GM10266 (cell line): ENCODE measurements around the gene RPAP3.
A peak's percentile ranks its signal among the peaks of the same experiment; 100 is the strongest.

Experiments used
- DNase-seq: peaks from one replicate; pipeline ENCODE4 v3.0.0; 2012; ENCODE audit errors: extremely low spot score
- TF ChIP-seq, protein P1 (sequence below): IDR thresholded peaks from 2 replicates; pipeline ENCODE4 v1.5.1; 2012; ENCODE audit warnings: mild to moderate bottlenecking, low read depth; ENCODE audit not compliant: control insufficient read depth, insufficient read depth; ENCODE audit errors: missing control alignments

Gene RPAP3

DNA sequence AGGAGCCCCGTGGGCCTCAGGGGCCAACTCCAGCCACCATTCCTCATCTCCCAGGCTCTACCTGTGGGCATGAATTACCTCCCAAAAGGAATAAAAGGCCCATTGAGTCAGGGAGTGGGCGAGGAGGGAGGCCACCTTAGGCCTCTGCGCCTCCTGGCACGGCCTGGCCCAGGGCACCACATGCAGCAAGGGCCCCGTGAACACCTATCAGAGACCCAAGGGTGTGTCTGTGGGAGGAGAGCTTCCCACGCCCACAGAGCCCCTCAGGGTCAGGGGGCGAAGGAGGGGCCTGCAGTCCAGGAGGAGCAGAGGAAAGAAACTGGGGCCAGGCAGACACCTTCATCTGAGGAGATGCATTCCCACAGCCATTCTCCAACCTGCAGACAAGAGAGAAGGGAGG, 40.7 kb upstream of the RPAP3 start:
- DNase-seq: no peak
- TF ChIP-seq, protein P1, sequence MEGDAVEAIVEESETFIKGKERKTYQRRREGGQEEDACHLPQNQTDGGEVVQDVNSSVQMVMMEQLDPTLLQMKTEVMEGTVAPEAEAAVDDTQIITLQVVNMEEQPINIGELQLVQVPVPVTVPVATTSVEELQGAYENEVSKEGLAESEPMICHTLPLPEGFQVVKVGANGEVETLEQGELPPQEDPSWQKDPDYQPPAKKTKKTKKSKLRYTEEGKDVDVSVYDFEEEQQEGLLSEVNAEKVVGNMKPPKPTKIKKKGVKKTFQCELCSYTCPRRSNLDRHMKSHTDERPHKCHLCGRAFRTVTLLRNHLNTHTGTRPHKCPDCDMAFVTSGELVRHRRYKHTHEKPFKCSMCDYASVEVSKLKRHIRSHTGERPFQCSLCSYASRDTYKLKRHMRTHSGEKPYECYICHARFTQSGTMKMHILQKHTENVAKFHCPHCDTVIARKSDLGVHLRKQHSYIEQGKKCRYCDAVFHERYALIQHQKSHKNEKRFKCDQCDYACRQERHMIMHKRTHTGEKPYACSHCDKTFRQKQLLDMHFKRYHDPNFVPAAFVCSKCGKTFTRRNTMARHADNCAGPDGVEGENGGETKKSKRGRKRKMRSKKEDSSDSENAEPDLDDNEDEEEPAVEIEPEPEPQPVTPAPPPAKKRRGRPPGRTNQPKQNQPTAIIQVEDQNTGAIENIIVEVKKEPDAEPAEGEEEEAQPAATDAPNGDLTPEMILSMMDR: no peak

DNA sequence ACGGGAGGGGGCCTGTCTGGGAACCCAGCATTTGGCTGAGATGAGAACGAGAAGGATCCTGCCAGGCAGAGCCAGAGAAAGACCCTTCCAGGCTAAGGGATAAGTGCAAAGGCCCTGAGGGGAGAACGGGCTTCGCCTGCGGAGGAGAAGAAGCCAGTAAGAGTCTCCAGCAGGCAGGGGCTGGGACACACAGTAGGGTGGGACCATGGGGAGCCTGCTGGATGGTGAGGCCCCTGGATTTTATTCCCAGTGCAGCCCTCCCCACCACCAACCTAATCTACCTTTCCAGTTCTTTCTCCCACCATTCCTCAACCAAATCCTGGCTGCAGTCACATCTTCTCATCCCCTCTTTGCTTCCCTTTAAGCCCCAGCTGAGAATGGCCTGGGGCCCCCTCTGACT, 40.2 kb upstream of the RPAP3 start:
- TF ChIP-seq, protein P1: no peak
- DNase-seq: no peak

DNA sequence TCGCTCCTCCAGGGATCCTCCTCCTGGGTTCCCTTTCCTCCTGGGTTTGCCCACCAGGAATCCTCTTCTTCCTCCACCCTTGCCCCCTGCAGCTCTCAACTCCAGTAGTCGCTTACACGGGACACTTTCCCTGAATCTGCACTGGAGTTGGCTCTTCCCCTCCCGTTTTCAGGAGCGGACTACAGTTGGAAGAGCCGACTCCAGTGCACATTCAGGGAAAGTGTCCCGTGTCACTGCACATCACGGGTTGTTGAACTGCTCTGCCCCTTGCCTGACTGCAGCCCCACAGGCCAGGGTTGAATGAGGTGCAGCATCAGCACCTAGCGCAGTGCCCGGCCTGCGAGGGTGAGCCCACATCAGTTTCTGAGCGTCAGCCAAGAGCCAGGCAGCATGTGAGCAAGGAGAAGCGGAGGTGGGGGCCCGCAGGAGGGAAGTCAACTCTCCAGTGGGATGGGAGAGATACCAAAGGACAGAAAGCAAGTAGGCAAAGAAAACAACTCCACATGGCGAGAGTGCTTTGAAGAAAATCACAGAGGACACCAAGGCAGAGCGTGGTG, 39.7 kb upstream of the RPAP3 start:
- TF ChIP-seq, protein P1: no peak
- no peak for DNase-seq

DNA sequence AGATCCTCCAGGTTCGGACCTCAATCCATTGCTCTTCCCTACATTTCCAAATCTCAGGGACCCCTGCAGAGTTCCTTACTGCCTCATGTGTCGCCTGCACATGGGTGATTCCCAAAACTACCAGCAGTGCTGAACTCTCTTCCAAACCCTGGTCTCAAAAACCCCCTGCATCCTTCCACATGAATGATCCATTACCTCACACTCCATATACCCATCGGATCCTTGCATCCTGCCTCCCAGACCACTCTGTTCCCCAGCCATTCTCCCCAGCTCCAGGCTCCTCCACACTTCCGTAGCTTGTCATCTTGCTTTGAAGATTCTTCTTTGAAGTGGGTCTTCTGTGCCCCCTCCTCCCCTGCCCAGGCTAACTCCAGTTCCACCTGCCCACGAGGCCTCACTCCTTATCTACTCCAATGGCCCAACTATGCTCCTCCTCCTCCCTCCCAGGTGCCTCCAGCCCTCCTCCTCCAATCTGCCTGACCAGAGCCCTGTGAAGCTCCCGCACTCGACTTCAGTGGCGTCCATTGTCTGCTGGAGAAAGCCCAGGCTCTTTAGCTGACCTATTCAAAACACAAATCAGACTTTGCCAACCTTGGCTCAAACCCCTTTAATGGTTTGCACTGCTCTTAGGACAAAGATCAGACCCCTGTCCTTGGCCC, 39.1 kb upstream of the RPAP3 start:
- TF ChIP-seq, protein P1: no peak
- no peak for DNase-seq

DNA sequence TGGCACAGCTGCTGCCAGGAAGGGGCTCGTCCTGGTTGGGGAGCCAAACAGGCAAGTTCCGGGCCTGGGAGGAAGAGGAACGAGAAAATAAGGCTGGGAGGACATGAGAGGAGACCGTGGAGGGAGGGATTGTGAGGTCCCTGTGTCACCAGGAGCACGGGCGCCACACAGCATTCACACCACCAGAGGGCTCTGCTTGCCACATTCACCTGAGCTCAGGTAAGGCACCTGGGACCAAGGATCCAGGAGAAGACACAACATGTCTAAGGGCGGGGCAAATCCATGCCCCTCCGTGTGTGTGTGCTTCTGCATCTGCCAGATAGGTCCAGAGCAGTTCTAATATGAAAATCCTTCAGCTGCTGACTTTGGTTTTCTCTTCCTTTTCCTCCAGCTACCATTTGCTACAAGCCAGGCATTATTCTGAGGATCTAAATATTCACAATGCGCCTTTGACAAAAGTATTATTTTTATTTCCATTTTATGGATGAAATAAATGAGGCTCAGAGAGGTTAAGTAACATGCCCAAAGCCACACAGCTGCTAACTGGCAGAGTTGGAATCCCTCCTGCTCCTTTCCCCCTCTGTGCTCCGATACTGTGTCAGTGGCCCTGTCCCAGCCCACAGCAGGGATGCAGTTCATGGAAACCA, 38.3 kb upstream of the RPAP3 start:
- no peak for DNase-seq
- TF ChIP-seq, protein P1: peak; percentile 85

DNA sequence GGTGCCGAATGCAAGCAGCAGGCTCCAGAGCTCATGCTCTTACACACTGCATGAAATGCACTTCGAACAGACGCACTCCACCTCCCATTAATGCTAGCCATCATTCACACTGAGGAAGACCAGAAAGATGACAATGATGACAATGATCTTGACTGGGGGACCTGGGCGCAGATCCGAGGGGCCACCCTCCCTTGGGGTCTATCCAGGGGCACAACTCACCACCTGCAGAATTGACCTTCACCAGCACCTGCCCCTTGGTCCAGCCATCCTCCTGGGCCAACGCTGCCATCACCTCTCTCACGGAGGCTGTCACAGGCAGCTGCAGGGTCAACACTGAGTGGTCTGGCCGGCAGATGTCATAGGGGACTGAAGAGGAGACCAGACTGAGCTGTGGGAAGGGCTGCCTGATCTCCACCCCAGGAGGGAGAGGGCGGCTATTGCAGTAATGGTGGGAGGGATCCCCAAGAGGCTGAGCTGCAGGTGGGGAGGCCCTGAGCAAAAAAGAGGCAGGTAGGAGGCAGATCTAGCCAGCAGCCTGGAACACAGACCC, 37.6 kb upstream of the RPAP3 start:
- TF ChIP-seq, protein P1: no peak
- DNase-seq: no peak
